Osteoblast (primary cell): Measurements from ENCODE around the gene LHX2. TPM values are rescaled to one million over a fixed set of nuclear protein-coding genes. Genes with fewer than 3 reads are reported as not detected.

Source experiments
- DNase-seq: peaks from one replicate; pipeline ENCODE4 v3.0.0; 2011; ENCODE audit warnings: low spot score, mixed read lengths; ENCODE audit not compliant: insufficient read length; ENCODE audit errors: missing footprints
- H2AFZ ChIP-seq: 2 replicates; pipeline ENCODE4 v1.6.0; 2011; ENCODE audit warnings: mild to moderate bottlenecking, low read length
- H3K27ac ChIP-seq: 2 replicates; pipeline ENCODE4 v1.5.1; 2011; ENCODE audit warnings: mild to moderate bottlenecking, low read depth, low read length, moderate library complexity
- H3K27me3 ChIP-seq: 2 replicates; pipeline ENCODE4 v1.6.0; 2012; ENCODE audit warnings: mild to moderate bottlenecking, control low read depth, inconsistent platforms, low read length, moderate library complexity; ENCODE audit not compliant: insufficient read depth
- H3K36me3 ChIP-seq: 2 replicates; pipeline ENCODE4 v1.5.1; 2011; ENCODE audit warnings: mild to moderate bottlenecking, low read length, control low read depth, moderate library complexity; ENCODE audit not compliant: insufficient read depth
- H3K4me1 ChIP-seq: 2 replicates; pipeline ENCODE4 v1.5.1; 2011; ENCODE audit warnings: mild to moderate bottlenecking, low read length, control low read depth, moderate library complexity; ENCODE audit not compliant: insufficient read depth
- H3K4me2 ChIP-seq: 2 replicates; pipeline ENCODE4 v1.6.0; 2011; ENCODE audit warnings: mild to moderate bottlenecking, low read length; ENCODE audit not compliant: insufficient read depth
- H3K4me3 ChIP-seq: fragments of 200-600 bp; sonication (generic); 3 replicates; pipeline ENCODE4 v1.5.1; 2012; ENCODE audit warnings: mild to moderate bottlenecking, low read length, inconsistent platforms; ENCODE audit not compliant: insufficient read depth
- H3K79me2 ChIP-seq: 2 replicates; pipeline ENCODE4 v1.6.0; 2012; ENCODE audit warnings: mild to moderate bottlenecking, low read length, control low read depth, inconsistent platforms; ENCODE audit not compliant: insufficient read depth
- H3K9me3 ChIP-seq: 2 replicates; pipeline ENCODE4 v1.5.1; 2011; ENCODE audit warnings: low read depth, low read length, control low read depth
- H4K20me1 ChIP-seq: 2 replicates; pipeline ENCODE4 v1.6.0; 2012; ENCODE audit warnings: mild to moderate bottlenecking, low read length, control low read depth; ENCODE audit not compliant: insufficient read depth
- total RNA-seq: library from RNA; depleted of rRNA; stranded (reverse); fragments of >200 nt; gene quantifications from 2 replicates; pipeline ENCODE4 v1.2.3, GENCODE V29; 2012
- TF ChIP-seq, protein P1 (sequence below): IDR thresholded peaks from 2 replicates; pipeline ENCODE4 v1.5.1; 2011; ENCODE audit warnings: mild to moderate bottlenecking, low read depth, low read length, moderate library complexity; ENCODE audit errors: extremely low read depth

LHX2 gene
- total RNA-seq, 1 donor = not detected

GRCh38 chr9:124038790-124039633, 27.4 kb downstream of the LHX2 start:
- TF ChIP-seq, protein P1, sequence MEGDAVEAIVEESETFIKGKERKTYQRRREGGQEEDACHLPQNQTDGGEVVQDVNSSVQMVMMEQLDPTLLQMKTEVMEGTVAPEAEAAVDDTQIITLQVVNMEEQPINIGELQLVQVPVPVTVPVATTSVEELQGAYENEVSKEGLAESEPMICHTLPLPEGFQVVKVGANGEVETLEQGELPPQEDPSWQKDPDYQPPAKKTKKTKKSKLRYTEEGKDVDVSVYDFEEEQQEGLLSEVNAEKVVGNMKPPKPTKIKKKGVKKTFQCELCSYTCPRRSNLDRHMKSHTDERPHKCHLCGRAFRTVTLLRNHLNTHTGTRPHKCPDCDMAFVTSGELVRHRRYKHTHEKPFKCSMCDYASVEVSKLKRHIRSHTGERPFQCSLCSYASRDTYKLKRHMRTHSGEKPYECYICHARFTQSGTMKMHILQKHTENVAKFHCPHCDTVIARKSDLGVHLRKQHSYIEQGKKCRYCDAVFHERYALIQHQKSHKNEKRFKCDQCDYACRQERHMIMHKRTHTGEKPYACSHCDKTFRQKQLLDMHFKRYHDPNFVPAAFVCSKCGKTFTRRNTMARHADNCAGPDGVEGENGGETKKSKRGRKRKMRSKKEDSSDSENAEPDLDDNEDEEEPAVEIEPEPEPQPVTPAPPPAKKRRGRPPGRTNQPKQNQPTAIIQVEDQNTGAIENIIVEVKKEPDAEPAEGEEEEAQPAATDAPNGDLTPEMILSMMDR = peak; percentile 28
- H3K9me3 ChIP-seq = no peaks in the 10 kb centered on the region
- H3K4me1 ChIP-seq = peaks cover 13% of the 10 kb centered on the region
- H3K4me3 ChIP-seq = no peak overlapping the region
- peaks cover 51% of the 10 kb centered on the region for H3K27me3 ChIP-seq
- no peaks in the 10 kb centered on the region for H3K36me3 ChIP-seq
- no peaks in the 10 kb centered on the region for H3K79me2 ChIP-seq
- no peaks in the 10 kb centered on the region for H4K20me1 ChIP-seq
- no peak overlapping the region for H2AFZ ChIP-seq
- no peak overlapping the region for H3K4me2 ChIP-seq
- no peak overlapping the region for H3K27ac ChIP-seq
- peak; percentile 60 for DNase-seq

DNA sequence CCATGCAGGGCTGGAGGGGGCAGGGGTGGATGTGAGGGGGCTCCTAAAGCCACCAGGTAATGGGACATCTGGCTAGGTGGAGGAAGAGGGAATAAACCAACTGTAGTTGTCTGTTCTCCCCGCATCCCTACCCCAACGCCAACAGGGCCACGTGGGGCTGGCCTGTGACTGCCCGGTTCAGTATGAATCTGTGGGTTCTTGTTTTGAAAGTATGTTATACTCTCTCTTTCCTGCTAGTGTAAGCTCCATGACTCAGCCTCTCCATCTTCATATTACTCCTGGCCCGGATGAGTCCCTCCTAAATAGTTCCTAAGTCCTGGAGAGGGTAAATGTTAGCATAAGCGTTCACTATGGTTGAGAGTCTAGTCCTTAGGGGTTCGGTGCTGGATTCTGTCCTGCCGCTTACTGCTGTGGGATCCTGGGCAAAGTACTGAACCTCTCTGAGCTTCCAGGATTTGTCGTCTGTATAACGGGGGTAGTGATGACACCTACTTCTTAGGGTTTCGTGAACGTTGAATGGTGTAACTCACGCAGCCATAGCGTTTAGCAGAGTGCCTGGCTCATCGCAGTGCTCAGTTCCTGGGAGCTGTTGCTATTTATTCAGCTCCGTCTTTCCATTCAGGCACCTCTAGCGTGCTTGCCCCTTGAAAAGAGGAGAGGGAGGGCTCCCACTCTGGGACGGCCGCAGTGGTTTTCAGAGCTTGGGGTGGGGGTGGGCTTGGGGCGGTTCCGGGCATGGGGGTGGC, 28.8 kb downstream of the LHX2 start:
- Histone ChIP-seq H3K4me3 (peak overlapping the region; percentile 64), H3K36me3 (no peaks in the 10 kb centered on the region), H3K27me3 (peaks cover 56% of the 10 kb centered on the region), H3K4me2 (peak overlapping the region; percentile 89), H2AFZ (peak overlapping the region; percentile 76), H4K20me1 (no peaks in the 10 kb centered on the region), H3K9me3 (no peaks in the 10 kb centered on the region), H3K79me2 (no peaks in the 10 kb centered on the region), H3K4me1 (peaks cover 14% of the 10 kb centered on the region), H3K27ac (no peak overlapping the region)
- TF ChIP-seq, protein P1 = no peak
- peak; percentile 98 for DNase-seq

GRCh38 chr9:124040935-124041816, 29.6 kb downstream of the LHX2 start:
- H3K36me3 ChIP-seq = no peaks in the 10 kb centered on the region
- H3K4me3 ChIP-seq = peak overlapping the region; percentile 64
- no peak overlapping the region for H3K27ac ChIP-seq
- H3K4me2 ChIP-seq = peak overlapping the region; percentile 89
- peak; percentile 97 for DNase-seq
- H2AFZ ChIP-seq = peak overlapping the region; percentile 65
- peaks cover 60% of the 10 kb centered on the region for H3K27me3 ChIP-seq
- H3K79me2 ChIP-seq = no peaks in the 10 kb centered on the region
- H3K9me3 ChIP-seq = no peaks in the 10 kb centered on the region
- peaks cover 16% of the 10 kb centered on the region for H3K4me1 ChIP-seq
- TF ChIP-seq, protein P1 = peak; percentile 66
- H4K20me1 ChIP-seq = no peaks in the 10 kb centered on the region
